ENCODE measurements around the gene DNAH1. TPM values are rescaled to one million over a fixed set of nuclear protein-coding genes. Genes with fewer than 3 reads are reported as not detected.

DNAH1 gene
- polyA plus RNA-seq, 1 donor: 5.6 TPM

DNA sequence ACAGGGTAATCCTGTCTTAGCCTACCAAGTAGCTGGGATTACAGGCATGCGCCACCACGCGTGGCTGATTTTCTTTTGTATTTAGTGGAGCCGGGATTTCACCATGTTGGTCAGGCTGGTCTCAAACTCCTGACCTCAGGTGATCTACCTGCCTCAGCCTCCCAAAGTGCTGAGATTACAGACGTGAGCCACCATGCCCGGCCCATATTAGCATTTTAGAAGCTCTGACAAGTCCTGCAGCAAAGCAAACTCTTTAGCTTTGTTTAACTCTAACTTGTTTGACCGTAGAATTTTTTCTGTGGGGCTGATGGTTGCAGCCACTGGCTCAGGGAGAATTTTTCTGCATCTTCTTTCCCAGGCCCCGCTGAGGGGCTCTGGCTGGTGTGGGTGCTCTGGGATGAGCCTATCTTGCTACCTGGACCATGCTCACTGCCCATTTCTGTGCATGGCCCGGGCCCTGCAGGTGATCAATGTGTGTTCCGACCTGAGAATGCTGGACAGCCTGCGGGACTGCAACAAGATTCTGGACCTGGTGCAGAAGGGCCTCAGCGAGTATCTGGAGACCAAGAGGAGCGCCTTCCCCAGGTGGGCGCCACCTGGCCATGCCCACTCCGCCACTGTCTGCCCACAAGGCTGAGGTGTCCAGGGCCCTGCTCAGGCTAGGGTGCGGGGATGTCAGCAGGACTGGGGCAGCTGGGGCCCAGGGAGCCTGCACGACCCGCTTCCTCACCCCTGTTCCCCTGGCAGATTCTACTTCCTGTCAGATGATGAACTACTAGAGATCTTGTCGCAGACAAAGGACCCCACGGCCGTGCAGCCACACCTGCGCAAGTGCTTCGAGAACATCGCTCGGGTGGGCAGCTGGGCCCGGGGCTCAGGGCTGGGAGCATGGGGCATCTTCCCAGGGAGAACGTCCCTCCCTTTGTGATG, 41.3 kb downstream of the DNAH1 start:
- no peak for DNase-seq (ENCODE audit: low read depth)

DNA sequence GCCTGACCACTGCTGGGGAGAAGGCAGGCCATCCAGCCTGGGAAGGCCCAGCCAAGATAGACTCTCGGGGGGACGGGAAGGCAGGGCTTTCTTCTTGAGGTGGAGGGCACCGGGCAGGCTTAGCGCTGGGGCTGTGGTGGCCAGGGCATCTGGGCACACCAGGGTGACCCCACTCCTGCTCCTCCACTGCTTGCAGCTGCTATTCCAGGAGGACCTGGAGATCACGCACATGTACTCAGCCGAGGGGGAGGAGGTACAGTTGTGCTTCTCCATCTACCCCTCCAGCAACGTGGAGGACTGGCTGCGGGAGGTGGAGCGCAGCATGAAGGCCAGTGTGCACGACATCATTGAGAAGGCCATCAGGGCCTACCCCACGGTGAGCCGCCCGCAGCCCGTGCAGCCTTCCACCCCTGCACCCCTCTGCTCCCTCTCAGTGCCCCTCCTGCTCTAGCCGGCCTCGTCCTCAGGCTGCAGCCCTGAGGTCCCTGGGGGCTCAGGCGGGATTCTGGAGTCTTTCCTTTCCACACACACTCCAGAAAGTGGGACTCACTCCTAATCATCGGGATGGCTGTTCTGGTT, 42.3 kb downstream of the DNAH1 start:
- DNase-seq (ENCODE audit: low read depth): no peak

DNA sequence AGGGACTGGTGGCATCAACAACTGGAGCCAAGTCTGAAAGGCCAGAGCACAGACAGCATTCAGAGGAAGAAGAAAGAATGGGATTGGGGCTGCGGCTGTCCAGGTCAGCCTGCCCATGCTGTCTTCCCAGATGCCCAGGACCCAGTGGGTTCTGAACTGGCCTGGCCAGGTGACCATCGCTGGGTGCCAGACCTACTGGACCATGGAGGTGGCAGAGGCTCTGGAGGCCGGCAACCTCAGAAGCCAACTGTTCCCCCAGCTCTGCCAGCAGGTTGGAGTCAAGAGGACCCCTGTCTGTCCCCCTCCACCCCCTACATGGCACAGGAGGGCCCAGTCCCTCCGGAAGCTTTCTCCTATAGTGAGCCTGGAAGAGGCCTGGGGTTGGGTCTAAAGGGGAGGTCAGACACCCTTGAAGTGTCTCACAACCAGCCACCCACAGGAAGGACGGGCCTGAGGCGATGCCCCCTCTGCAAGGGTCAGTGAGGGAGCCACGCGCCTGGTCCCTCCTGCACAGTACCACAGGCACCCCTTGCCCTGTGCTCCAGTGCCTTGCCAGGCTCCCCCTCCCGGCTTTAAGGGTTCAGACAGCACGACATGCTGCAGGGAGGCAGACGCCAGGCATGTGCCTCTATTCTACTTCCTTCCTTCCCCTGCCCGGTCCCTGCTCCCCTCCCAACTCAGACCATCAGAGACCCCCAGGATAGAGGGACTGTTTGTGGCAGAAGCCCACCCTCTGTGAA, 43.2 kb downstream of the DNAH1 start:
- no peak for DNase-seq (ENCODE audit: low read depth)

DNA sequence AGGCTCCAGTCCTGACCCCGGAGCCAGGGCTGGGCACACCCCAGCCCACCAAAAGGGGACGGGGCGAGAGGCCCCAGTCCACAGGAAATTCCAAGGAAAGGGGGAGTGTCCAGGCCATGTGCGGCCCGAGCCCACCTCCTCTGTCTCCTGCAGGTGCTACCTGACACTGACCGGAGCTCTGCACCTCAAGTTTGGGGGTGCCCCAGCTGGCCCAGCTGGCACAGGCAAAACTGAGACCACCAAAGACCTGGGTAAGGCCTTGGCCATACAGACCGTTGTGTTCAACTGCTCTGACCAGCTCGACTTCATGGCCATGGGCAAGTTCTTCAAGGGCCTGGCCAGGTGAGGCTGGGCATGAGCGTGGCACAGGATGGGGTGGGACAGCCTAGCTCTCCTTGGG, 44.9 kb downstream of the DNAH1 start:
- no peak for DNase-seq (ENCODE audit: low read depth)

DNA sequence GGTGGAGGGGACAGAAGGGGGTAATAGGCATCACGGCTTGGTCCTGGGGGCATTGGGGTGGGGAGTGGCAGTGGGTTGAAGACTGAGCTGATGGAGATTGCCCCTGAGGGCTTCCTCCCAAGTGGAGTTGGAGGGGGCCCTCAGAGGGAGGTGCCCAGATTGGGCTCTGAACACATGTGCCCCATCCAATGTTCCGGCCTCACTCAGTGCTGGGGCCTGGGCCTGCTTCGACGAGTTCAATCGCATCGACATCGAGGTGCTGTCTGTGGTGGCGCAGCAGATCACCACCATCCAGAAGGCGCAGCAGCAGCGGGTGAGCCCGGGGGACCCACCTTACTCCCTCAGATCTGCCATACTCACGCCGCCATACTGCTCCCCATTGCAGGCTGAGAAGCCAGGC, 45.3 kb downstream of the DNAH1 start:
- no peak for DNase-seq (ENCODE audit: low read depth)

DNA sequence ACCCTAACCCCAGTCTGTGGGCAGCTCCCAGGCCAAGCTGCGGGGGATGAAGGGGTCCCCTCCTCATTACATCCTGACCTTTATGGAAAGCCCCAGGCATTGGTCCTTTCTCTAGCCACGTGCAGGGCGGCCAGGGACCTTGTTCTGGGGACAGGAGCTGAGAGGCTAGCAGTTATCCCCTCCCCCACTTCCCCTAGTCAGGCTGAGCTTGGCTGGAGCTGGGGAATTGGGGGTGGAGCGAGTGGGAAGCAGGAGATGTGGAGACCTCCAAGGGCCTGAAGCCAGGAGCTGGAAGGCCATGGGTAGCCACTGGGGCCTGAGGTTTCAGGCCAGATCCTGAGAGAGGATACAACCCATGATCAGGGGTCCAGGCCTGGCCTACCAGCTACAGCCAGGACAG, 45.8 kb downstream of the DNAH1 start:
- DNase-seq (ENCODE audit: low read depth): no peak

DNA sequence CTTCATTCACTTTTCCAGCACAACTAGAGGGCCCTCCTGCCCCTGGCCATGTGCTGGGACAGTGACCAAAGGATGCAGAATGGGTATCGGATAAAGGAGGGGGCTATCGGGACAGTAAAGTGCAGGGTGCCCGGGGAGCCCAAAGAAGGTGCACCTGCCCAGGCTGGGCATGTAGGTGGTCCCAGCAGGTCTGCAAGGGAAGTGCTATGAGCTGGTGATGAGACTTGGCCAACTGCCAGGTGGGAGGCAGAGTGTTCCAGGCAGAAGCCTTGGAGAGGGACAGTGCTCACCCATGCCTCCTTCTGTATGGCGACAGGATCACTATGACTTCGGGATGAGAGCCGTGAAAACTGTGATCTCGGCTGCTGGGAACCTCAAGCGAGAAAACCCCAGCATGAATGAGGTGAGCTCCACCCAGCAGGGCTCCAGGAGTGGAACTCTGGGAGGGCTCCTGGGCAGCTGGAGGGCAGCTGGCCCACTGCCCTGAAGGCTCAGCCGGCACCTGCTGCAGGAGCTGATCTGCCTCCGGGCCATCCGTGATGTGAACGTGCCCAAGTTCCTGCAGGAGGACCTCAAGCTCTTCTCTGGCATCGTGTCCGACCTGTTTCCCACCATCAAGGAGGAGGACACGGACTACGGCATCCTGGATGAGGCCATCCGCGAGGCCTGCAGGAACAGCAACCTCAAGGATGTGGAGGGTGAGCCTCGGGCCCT, 48.4 kb downstream of the DNAH1 start:
- no peak for DNase-seq (ENCODE audit: low read depth)

DNA sequence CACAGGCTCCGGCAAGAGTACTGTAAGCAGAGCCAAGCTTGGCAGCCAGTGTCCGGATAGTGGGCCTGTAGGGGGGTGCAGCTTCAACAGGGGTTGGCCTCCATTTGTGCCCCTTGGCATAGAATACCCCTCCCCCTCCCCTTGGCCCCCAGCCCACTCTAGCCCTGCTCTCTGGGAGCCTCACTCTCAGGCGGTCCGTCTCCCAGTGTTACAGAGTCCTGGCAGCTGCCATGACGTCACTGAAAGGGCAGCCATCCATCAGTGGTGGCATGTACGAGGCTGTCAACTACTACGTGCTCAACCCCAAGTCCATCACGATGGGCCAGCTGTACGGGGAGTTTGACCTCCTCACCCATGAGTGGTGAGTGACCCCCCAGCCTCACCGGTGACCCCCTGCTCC, 50.4 kb downstream of the DNAH1 start:
- DNase-seq (ENCODE audit: low read depth): no peak

DNA sequence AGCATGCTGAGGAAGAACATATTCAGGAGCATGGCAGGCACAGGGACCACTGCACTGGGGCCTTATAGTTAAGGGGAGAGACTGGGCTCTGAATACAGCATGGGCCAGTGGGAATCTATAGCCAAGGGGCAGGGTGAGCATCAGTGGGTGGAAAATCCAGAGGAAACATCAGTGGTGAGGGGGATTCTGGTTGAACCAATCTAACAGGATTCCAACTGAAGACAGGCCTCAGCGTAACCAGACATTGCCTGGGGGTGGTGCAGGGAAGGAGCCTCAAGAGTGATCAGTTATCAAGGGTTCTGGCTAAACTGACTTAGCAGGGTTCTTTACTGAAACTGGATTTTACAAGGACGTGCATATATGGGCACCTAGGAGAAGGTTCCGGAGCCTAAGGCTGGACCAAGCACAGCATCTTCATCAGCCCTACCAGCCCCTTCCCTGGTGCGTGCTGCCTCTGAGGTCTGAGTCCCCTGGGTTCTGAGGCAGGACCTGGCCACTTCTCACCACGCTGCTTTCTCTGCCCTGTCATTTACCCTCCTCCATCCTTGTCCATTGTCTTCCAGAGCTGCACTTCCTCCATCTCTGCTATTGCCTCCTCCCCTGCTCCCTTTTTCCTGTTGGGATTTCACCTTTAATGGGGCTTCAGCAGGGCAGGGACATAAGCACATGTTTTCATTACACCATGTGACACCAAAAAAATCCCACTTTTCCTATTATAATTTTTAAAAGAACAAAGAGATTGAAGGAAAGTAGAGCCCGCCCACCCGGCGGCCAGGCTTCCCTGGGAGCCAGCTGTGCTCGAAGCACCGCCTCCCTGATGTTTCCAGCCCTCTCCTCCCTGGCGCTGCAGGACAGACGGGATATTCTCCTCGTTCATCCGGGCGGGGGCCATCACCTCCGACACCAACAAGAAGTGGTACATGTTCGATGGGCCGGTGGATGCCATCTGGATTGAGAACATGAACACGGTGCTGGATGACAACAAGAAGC, 52.1 kb downstream of the DNAH1 start:
- no peak for DNase-seq (ENCODE audit: low read depth)

DNA sequence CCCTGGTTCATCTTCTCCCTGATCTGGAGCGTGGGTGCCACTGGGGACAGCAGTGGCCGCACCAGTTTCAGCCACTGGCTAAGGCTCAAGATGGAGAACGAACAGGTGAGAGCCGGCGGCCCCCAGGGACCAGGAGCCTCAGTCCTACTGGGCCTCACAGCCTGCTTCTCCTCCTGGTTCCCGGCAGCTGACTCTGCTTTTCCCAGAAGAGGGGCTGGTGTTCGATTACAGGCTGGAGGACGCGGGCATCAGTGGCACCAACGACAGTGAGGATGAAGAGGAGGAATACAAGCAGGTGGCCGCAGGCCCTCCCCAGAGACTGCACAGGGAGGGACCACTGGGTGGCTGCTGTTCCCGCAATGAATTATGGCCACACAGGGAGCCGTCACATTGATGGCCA, 54.4 kb downstream of the DNAH1 start:
- DNase-seq (ENCODE audit: low read depth): no peak

DNA sequence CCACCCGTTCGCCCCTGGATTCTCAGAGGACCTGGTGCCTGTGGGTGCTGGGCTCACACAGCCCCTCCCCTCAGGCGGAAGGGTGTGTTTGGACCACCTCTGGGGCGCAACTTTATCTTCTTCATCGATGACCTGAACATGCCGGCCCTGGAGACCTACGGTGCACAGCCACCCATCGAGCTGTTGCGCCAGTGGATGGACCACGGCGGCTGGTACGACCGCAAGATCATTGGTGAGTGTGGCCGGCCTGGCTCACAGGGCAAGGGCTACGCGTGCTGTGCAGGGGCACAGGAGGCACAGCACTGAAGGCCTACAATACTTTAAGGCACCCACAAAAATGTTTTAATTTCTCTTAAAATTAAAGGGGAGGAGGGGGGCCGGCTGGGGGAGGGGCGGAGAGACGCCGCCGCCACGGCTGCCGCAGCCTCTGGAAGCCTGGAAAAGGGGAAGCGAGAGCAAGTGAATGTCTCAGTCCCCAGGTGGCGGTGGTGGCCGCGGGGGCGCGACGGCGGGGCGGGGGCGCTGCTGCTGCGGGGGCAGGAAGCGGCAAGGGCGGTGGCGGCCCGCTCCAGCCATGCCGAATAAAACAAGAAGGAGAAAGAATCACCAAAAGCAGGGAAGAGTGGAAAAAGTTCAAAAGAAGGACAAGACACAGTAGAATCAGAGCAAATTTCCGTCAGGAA, 56.8 kb downstream of the DNAH1 start:
- DNase-seq (ENCODE audit: low read depth): no peak

DNA sequence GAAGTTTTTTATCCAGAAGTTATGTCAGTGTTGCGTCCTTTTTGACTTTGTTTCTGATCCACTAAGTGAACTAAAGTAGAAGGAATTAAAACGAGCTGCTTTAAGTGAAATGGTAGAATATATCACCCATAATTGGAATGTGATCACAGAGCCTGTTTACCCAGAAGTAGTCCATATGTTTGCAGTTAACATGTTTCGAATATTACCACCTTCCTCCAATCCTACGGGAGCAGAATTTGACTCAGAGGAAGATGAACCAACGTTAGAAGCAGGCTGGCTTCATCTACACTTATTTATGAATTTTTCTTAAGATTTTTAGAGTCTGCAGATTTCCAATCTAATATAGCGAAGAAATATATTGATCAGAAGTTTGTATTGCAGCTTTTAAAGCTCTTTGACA, 57.6 kb downstream of the DNAH1 start:
- DNase-seq (ENCODE audit: low read depth): no peak

DNA sequence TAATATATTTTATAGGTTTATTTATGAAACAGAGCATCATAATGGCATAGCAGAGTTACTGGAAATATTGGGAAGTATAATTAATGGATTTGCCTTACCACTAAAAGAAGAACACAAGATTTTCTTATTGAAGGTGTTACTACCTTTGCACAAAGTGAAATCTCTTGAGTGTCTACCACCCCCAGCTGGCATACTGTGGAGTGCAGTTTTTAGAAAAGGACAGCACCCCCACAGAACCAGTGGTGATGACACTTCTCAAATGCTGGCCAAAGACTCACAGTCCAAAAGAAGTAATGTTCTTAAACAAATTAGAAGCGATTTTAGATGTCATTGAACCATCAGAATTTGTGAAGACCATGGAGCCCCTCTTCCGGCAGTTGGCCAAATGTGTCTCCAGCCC, 58.1 kb downstream of the DNAH1 start:
- no peak for DNase-seq (ENCODE audit: low read depth)

DNA sequence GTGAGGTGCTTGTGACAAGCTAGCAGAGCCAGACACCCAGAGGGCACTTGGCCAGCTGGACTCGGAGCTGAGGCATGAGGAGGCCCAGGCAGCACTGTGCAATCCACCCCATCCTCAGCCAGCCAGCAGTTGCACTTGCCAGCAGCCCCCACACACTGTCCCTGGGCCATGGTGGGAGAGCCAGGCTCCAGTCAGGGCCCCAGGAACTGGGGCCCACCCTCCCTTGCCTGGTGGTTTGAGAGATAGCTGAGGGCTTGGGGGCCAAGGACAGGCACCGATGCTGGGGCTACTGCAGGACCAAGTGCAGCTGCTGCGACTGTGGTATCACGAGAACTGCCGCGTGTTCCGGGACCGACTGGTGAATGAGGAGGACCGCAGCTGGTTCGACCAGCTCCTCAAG, 63.5 kb downstream of the DNAH1 start:
- DNase-seq (ENCODE audit: low read depth): no peak

DNA sequence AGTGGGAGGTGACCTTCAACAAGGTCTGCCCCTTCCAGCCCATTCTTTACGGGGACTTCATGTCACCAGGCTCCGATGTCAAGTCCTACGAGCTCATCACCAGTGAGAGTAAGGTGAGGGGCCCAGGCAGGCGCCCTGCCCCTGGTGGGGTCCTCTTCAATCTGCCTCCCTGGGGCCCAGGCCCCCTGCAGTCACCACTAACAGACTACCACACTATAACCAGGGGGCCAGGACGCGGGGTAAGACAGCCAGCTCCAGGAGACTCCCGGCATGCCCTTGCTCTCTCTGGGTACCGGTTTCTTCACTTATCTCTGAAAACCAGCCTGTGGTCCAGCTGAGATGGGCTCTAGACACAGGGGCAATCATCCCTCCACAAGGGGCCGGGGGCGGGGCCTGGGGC, 63.9 kb downstream of the DNAH1 start:
- no peak for DNase-seq (ENCODE audit: low read depth)

DNA sequence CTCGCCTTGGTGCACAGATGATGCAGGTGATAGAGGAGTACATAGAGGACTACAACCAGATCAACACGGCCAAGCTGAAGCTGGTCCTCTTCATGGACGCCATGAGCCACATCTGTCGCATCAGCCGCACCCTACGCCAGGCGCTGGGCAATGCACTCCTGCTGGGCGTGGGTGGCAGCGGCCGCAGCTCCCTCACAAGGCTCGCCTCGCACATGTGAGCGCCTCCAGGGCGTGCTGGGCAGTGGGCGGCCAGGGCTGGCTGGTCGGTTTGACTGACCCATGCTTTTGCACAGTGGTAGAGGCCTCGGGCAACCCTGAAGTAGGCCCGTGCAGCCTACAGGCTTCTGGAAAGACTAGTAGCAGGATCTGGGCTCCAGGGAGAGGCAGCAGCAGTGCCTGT, 65.5 kb downstream of the DNAH1 start:
- DNase-seq (ENCODE audit: low read depth): no peak

DNA sequence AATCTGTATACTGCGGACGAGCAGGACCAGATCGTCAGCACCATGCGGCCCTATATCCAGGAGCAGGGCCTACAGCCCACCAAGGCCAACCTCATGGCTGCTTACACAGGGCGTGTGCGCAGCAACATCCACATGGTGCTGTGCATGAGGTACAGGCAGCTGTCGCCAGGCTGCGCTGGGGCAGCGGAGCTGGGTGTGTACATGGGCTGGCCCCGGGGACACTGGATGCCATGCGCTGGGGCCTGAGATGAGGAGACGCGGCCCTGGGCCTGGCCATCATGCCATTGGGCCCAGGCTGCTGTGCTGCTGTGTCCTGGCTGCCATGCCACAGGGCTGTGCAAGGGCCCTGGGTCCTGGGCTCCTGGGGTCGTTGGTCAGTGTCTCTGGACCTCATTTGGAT, 67.3 kb downstream of the DNAH1 start:
- no peak for DNase-seq (ENCODE audit: low read depth)

DNA sequence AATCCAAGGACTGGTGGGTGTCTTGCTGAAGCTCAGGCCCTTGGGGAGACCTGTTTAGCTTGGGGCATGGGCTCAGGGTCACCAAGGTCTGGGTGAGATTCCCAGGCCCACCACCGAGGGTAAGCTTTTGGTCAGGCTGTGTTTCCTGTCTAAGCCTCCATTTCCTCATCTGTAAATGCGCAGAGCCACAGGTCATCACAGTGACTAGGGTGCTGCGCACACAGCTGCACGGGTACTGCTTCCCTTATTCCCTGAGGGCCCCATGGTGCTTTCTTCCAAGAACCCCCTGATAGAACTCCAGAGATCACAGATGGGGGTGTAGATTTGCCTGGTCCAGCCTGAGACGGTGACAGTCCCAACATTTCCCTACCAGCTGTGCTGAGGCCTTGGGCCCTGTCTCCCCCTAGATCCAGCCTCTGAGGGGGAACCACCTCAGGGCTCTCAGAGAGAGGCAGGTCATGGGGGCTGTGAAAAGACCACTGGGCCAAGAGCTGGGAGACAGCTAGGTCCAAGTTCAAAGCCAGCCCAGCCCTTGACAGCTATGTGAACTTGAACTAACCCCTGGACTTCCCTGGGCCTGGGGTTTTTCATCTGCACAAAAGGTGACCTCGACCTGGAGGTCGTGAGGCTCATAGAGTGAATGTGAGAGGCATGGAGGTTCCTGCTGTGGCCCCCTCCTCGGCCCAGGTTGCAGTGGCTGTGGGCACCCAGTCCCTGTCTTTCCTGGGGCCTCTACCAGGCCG, 68.1 kb downstream of the DNAH1 start:
- DNase-seq (ENCODE audit: low read depth): no peak

DNA sequence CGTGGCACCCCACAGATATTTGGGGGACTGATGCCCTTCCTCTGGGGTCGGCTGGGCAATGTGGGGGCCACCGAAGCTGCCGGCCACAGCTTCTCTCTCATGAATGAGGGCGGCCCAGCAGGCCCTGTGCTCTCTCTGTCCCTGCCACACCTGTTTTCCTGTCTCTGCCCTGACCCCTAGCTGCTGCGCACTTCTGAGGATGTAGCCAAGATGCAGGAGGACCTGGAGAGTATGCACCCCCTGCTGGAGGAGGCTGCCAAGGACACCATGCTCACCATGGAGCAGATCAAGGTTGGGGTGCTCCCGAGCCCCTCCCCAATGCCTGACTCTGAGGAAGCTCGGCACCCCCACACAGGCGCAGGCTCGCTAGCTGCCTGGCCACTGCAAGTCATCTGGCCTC, 69.0 kb downstream of the DNAH1 start:
- DNase-seq (ENCODE audit: low read depth): no peak

DNA sequence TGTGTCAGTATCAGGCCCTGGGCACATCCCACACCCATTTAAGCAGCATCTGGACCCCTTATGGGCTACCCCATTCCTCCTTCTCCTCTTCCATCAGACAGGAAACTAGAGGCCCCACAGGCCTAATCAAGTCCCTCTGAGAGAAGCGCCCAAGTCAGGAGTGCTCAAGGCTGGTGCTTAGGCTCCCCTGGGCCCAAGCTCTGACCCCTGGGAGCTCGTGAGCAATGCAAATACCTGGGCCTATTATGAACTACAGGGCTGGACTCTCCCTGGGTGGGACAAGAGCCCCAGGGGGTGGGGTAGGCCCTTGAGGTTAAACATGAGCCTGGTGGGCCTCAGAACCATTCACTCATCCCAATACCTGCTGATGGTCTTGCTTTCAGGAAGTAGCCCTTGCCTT, 71.4 kb downstream of the DNAH1 start:
- no peak for DNase-seq (ENCODE audit: low read depth)
